Activated T-cell treated with anti-CD3 and anti-CD28 coated beads for 24 hours (primary cell): ENCODE results near the gene CLSTN2.

Source experiments
- DNase-seq: peaks from one replicate; pipeline ENCODE4 v3.0.0-alpha.2; 2020; ENCODE audit warnings: low read depth

Gene CLSTN2

GRCh38 chr3:140093742-140094141 lies 158.8 kb downstream of the CLSTN2 start:
- no peak for DNase-seq

GRCh38 chr3:140094487-140094886 lies 159.5 kb downstream of the CLSTN2 start:
- DNase-seq, result no peak

GRCh38 chr3:140096037-140096436 lies 161.1 kb downstream of the CLSTN2 start:
- DNase-seq, result no peak

- DNase-seq, result no peak
Measured at GRCh38 chr3:140097874-140098635, 163.1 kb downstream of the CLSTN2 start.

- DNase-seq, result no peak
Measured at GRCh38 chr3:140100479-140100878, 165.5 kb downstream of the CLSTN2 start.

GRCh38 chr3:140103166-140103565 lies 168.2 kb downstream of the CLSTN2 start:
- DNase-seq, result no peak

- no peak for DNase-seq
Measured at GRCh38 chr3:140103986-140104645, 169.1 kb downstream of the CLSTN2 start.

- no peak for DNase-seq
Measured at GRCh38 chr3:140113996-140114788, 179.2 kb downstream of the CLSTN2 start.

GRCh38 chr3:140114789-140115080 lies 179.8 kb downstream of the CLSTN2 start:
- no peak for DNase-seq

GRCh38 chr3:140117096-140117526 lies 182.1 kb downstream of the CLSTN2 start:
- DNase-seq, result no peak

- no peak for DNase-seq
Measured at GRCh38 chr3:140122183-140122582, 187.2 kb downstream of the CLSTN2 start.

GRCh38 chr3:140128217-140128616 lies 193.2 kb downstream of the CLSTN2 start:
- no peak for DNase-seq

GRCh38 chr3:140128631-140129030 lies 193.6 kb downstream of the CLSTN2 start:
- no peak for DNase-seq

- DNase-seq, result no peak
Measured at GRCh38 chr3:140129768-140130284, 194.8 kb downstream of the CLSTN2 start.

GRCh38 chr3:140131895-140132294 lies 196.9 kb downstream of the CLSTN2 start:
- no peak for DNase-seq

- no peak for DNase-seq
Measured at GRCh38 chr3:140134231-140134965, 199.4 kb downstream of the CLSTN2 start.

- DNase-seq, result no peak
Measured at GRCh38 chr3:140135461-140135860, 200.5 kb downstream of the CLSTN2 start.

- DNase-seq, result no peak
Measured at GRCh38 chr3:140143367-140144069, 208.5 kb downstream of the CLSTN2 start.

- DNase-seq, result no peak
Measured at GRCh38 chr3:140145528-140145927, 210.5 kb downstream of the CLSTN2 start.

GRCh38 chr3:140146668-140147067 lies 211.7 kb downstream of the CLSTN2 start:
- no peak for DNase-seq

GRCh38 chr3:140147965-140148490 lies 213.0 kb downstream of the CLSTN2 start:
- no peak for DNase-seq
